IPS-18c (cell line): ENCODE data around the gene NDOR1.
A peak's percentile ranks its signal among the peaks of the same experiment; 100 is the strongest.
"Not testable (repeated sequence)": the region's sequence is repeated elsewhere in the genome, so short reads cannot be mapped to it uniquely, and the experiment has no call there.

Experiments
- H3K4me3 ChIP-seq: 2 replicates; pipeline ENCODE4 v1.7.0; 2013; ENCODE audit warnings: low read depth, mild to moderate bottlenecking, low read length, moderate library complexity; ENCODE audit not compliant: insufficient read depth
- H3K9me3 ChIP-seq: one replicate; pipeline ENCODE4 v1.6.1; 2013; ENCODE audit warnings: mild to moderate bottlenecking, low read length, moderate library complexity; ENCODE audit not compliant: control insufficient read depth, insufficient read depth

The NDOR1 gene

DNA sequence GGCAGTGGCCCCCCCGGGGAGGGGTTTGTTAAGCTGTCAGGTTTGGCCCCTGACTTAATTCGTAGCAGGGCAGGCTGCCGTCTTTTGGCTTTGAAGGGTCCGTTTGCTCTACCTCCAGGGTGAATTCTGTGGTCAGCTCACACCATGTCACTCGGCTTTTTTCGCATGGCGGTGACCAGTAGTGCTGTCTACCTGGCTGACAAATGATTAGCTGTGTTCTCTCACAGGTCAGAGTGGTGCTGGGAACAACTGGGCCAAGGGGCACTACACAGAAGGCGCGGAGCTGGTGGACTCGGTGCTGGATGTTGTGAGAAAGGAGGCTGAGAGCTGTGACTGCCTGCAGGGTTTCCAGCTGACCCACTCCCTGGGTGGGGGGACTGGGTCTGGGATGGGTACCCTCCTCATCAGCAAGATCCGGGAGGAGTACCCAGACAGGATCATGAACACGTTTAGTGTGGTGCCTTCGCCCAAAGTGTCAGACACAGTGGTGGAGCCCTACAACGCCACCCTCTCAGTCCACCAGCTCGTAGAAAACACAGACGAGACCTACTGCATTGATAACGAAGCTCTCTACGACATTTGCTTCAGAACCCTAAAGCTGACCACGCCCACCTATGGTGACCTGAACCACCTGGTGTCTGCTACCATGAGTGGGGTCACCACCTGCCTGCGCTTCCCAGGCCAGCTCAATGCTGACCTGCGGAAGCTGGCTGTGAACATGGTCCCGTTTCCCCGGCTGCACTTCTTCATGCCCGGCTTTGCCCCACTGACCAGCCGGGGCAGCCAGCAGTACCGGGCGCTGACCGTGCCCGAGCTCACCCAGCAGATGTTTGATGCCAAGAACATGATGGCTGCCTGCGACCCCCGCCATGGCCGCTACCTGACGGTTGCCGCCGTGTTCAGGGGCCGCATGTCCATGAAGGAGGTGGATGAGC, 37.0 kb downstream of the NDOR1 start:
- Histone ChIP-seq H3K9me3 (no peaks in the 10 kb centered on the region), H3K4me3 (peak overlapping the region; percentile 84)

- not testable (repeated sequence) for H3K9me3 ChIP-seq, H3K4me3 ChIP-seq
Measured at GRCh38 chr9:137243266-137243625, 37.7 kb downstream of the NDOR1 start.

DNA sequence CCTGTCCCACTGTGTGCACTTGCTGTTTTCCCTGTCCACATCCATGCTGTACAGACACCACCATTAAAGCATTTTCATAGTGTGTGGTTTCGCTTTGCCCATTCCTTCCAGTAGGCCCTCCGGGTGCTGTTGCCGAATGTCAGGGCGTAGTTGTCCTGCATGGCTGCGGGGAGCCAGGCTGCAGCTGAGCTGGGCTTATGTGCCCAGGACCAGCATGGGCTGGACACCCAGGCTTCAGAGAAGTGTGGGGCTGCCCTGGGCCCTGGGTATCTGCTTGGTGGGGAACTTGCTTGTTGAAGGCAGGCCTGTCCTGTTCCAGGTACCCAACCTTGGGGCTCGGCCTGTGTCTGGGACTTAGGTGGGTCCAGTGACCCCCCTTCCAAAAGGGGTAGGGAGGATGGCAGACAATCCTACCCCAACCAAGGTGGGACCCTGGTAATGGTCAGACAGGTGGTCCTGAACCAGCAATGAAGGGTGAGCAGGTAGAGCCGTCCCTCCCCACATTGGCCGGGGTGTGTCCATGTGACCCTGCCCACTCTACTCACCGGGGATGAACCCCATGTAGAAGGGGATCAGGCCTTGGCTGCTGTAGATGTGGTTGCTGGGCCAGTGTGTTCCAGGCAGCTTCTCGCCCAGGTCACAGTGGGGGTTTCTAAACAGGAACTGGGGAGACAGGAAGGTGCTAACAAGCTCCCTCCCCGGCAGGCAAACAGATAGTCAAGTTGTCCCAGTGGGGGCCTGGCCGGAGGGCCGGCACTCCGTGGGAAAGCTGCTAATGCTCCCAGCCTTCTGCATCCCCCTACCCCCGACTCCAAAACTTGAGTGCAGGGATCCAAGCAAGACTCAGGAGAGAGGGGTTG, 38.4 kb downstream of the NDOR1 start:
- Histone ChIP-seq H3K4me3 (no peak overlapping the region), H3K9me3 (peaks cover 2% of the 10 kb centered on the region)

GRCh38 chr9:137244486-137245449, 39.3 kb downstream of the NDOR1 start:
- no peak overlapping the region for H3K4me3 ChIP-seq
- H3K9me3 ChIP-seq = peaks cover 2% of the 10 kb centered on the region

DNA sequence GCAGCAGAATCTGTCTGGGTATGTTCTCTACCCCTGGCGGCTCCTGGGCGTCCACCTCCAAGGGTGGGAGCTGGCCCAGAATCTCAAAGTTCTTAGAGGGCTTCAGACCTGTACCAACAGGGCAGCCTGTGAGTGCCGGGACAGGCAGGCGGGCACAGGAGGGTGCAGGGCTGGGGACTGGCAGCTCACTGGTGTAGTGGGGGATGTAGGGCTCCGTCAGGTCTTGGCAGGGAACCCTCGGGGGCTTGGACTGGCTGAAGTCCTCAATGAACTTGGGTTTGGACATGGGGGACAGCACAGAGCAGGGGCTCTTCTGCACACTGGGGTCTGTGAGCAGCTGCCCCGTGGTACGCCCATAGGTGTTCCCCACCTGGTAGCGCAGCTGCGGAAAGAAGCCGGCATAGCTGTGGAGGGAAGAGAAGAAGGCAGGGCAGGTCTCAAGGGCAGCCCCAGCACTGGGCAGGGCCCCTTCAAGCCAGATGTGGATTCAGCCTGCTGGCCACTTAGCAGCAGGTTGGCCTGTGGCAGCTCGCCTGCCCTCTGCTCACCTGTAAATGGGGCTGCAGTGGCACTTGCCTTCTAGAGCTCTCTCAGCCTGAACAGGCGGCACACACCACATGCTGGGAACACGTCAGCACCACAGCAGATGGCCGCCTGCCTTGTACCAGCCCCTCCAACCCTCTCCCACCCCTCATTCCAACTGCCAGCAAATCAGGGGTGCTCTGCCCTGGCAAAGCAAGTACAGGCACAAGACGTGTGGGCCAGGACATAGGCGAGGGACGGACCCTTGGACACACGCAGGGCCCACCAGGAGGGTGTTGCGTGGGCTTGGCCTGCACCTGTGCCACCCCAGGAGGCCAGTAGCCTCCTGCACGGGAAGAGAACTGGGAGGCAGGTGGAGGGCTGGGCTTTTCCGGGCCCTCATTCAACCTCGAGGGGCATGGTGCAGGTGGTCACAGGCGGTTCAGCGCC, 40.2 kb downstream of the NDOR1 start:
- Histone ChIP-seq H3K9me3 (peaks cover 2% of the 10 kb centered on the region), H3K4me3 (no peak overlapping the region)

DNA sequence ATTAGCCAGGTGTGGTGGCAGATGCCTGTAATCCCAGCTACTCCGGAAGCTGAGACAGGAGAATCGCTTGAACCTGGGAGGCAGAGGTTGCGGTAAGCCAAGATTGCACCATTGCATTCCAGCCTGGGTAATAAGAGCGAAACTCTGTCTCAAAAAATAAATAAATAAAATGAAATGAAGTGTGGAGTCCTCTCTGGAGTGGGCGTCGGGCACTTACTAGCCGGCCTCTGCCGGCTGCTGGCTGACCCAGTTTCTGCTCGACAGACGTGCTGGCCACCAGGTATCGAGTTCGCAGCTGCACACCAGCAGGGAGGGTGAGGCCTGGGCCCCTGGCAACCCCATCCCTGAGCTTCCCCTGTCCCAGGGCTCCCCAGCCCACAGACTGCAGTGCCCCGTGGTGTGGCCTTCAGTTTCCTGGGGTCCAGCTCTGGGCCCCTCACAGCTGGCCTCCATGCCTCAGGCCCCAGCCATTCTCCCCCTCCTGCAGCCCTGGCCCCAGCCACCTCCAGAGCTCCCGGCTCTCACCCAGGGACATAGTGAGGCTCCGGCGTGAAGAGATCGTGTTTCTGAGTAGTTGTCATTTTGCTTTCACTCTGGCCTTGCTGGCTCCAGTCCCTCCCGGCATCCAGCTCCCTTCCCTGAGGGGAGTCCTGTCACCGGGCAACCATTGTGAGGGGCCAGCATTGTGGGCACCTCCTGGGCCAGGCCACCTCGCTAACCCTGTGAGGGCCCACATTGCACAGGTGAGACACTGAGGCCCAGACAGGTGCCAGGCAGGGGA, 41.8 kb downstream of the NDOR1 start:
- peaks cover 2% of the 10 kb centered on the region for H3K9me3 ChIP-seq
- no peak overlapping the region for H3K4me3 ChIP-seq

DNA sequence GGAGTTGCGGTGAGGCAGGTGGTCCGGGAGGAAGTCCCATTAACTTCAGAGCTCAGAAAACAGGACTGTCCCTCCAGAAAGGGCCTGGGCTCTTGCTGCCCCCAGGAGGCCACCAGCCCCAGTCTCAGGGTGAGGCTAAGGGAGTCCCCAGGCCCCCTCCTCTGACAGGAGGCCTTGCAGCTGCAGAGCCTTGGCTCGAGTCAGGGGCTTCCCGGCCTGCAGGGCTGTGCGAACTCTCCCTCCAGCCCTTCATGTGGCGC, 42.3 kb downstream of the NDOR1 start:
- no peak overlapping the region for H3K4me3 ChIP-seq
- H3K9me3 ChIP-seq = peaks cover 2% of the 10 kb centered on the region

DNA sequence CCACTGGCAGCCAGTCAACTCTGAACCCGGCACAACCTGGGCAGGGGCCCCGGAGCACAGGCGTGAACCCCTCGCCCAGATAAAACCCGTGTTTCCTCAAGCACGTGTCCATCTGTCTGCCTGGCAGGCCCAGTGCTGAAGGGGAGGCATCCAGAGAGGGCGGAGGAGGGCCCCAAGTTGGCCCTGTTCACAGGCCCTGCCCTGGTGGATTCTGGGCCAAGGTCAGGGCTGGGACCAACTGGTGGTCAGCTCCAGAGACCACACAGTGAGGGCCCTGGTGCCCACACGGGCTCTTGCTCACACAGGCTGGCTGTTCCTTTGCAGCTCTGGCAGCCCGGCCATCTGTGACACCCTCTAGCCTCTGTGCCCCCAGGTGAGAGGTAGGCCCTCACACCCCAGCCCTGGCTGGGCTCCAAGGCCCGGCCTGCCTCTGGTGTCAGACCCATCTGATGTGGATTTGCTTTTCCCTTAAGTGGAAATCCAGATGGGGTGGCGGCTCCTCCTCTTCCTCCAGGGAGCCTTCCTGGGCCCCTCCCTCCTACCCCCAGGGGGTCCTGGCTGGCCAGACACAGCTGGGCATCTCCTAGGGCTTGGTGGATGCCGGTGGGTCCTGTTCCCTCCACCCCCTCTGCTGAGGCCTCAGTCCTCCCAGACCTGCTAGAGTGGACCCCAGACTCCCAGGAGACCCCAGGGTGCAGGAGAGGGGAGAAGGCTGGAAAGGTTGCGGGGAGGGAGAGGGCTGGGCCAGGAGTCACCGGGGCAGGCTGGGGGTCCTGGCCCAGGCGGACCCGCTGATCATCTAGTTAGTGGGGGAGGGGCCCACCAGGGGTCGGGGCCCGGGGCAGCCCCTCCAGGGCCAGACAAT, 45.1 kb downstream of the NDOR1 start:
- Histone ChIP-seq H3K9me3 (peaks cover 2% of the 10 kb centered on the region), H3K4me3 (no peak overlapping the region)

GRCh38 chr9:137251194-137251461, 45.6 kb downstream of the NDOR1 start, which contains the start of gene STPG3:
TSS of gene STPG3 (plus strand) at chr9:137251286. CDS start at chr9:137251287, 1 bp downstream.
- H3K9me3 ChIP-seq = peaks cover 2% of the 10 kb centered on the region
- H3K4me3 ChIP-seq = no peak within 1 kb of the TSS

DNA sequence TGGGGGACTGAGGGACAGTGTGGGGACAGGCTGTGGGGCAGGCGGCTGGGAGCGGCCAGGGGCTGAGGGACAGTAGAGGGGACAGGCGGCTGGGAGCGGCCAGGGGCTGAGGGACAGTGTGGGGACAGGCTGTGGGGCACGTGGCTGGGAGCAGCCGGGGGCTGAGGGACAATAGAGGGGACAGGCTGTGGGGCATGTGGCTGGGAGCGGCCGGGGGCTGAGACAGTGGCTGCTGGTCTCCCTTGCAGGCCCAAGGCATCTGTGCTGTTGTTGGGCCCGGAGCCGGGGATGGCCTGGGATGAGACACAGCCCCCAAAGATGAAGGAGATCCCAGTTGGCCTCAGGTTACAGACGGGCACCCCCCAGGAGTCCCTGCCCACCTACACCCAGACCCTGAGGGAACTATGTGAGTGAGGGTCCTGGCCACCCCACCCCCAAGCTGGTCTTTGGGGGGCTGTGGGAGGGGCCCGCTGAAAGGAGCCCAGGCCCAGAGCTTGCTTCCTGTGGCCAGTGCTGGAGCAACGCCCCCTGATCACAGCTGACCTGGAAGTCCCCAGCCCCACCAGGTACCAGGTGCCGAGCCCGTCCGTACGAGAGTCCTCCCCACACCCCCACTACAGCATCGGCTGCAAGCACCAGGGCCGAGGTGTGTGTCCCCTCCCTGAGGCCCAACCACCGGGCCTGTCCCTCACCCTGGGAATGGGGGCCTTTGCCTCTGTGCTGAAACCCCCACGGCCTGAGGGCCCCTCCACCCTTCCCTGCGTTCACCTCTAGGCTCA, 46.2 kb downstream of the NDOR1 start:
- H3K4me3 ChIP-seq = no peak overlapping the region

GRCh38 chr9:137252555-137253506, 47.3 kb downstream of the NDOR1 start:
- no peak overlapping the region for H3K4me3 ChIP-seq
- peaks cover 2% of the 10 kb centered on the region for H3K9me3 ChIP-seq

More for the DNA sequence above, 46.2 kb downstream of the NDOR1 start:
- peaks cover 2% of the 10 kb centered on the region for H3K9me3 ChIP-seq

DNA sequence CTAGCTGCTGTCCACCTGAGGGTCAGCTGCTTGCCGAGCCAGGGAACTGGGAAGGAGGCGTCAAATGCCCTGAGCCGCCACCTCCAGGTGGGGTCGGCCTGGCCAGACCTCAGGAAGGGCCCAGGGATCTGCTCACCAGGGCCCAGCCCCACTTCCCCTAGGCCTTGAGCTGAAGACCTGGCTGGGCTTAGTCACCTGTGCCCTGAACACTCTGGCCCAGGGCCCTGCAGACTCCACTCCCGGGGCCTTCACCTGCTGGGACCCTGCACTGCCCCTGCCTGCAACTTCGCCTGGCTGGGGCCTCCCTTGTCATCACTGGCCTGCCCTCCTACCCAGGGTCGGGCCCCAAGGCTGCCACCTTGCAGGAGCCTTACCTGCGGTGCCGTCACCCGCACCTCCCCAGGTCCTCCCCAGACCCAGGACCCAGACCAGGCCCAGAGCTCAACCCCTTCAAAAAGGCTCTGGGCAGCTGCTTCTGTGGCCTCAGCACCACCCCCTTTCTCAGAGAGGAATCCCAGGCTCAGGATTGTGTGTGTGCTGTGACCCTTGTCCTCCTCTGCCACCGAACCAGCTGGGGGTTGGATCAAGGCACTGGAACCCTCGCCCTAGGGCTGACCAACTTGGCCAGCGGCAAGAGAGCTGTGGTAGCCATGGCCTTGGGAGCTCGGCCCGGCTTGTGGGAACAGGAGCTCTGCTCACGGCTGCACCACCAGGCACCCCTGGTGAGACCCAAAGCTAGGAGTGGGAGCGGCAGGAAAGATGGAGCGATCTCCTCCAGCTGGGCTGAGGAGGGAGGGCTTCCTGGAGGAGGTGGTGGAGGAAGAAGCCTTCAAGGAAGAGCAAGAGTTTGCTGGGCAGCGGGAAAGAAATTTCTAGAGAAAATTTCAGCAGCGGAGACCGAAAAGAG, 48.5 kb downstream of the NDOR1 start:
- peak overlapping the region; percentile 76 for H3K4me3 ChIP-seq
- H3K9me3 ChIP-seq = no peaks in the 10 kb centered on the region
